ENCODE data around the gene ZNF750. TPM values are rescaled to one million over a fixed set of nuclear protein-coding genes. Genes with fewer than 3 reads are reported as not detected.

The ZNF750 gene
- total and polyA plus RNA-seq, 4 donors: 0.02 to 0.08 TPM; not detected in 2

GRCh38 chr17:82868715-82869131 is 28.9 kb upstream of the ZNF750 start (continued):
- TF ChIP-seq CTCF (IDR thresholded peaks at IDR 0.05; ENCODE audit: low read depth, low read length, missing input control): no peak
- no peak for TF ChIP-seq ZBTB33 (IDR thresholded peaks at IDR 0.05)

- Histone ChIP-seq H3K9ac (ENCODE audit: low read depth in 1 of 2, low read length in 2 of 2) (no peak overlapping the region), H3K9me3 (ENCODE audit: control insufficient read depth in 4 of 4, low read length in 3 of 4) (no peaks in the 10 kb centered on the region), H3K4me3 (ENCODE audit: low read depth in 1 of 3, low read length in 3 of 3) (no peak overlapping the region), H3K27me3 (ENCODE audit: control insufficient read depth in 4 of 4, insufficient read depth in 4 of 4, low read length in 3 of 4) (no peaks in the 10 kb centered on the region), H3K4me1 (ENCODE audit: control insufficient read depth in 4 of 4, insufficient read depth in 4 of 4, low read length in 3 of 4) (no peaks in the 10 kb centered on the region), H3K27ac (ENCODE audit: low read depth in 1 of 2, low read length in 2 of 2) (no peak overlapping the region), H3K36me3 (ENCODE audit: control insufficient read depth in 4 of 4, insufficient read depth in 3 of 4, low read depth in 1 of 4, low read length in 3 of 4) (peaks cover 4 to 15% (median 10%) of the 10 kb centered on the region in 4 donors)
- TF ChIP-seq EGR1 (IDR thresholded peaks at IDR 0.05; ENCODE audit: low read depth in 2 of 2): no peak
- no peak for TF ChIP-seq ZBTB33 (IDR thresholded peaks at IDR 0.05)
- no peak for TF ChIP-seq CTCF (IDR thresholded peaks at IDR 0.05; ENCODE audit: low read depth, low read length, missing input control)
- TF ChIP-seq TAF1 (conservative IDR thresholded peaks at IDR 0.05): no peak
- TF ChIP-seq ATF3 (IDR thresholded peaks at IDR 0.05): no peak
- no peak for TF ChIP-seq NR2F2 (IDR thresholded peaks at IDR 0.05)
- TF ChIP-seq JUND (IDR thresholded peaks at IDR 0.05): no peak
- TF ChIP-seq GABPA (IDR thresholded peaks at IDR 0.05 in 1 of 2, conservative IDR thresholded peaks at IDR 0.05 in 1 of 2): no peak
- TF ChIP-seq HNF4G (IDR thresholded peaks at IDR 0.05): no peak
- TF ChIP-seq YY1 (IDR thresholded peaks at IDR 0.05): no peak
- no peak for TF ChIP-seq FOXA1 (IDR thresholded peaks at IDR 0.05)
- TF ChIP-seq RXRA (IDR thresholded peaks at IDR 0.05): no peak
- TF ChIP-seq SP1 (IDR thresholded peaks at IDR 0.05): no peak
- TF ChIP-seq HNF4A (conservative IDR thresholded peaks at IDR 0.05): no peak
- no peak for TF ChIP-seq MAX (IDR thresholded peaks at IDR 0.05)
- TF ChIP-seq REST (IDR thresholded peaks at IDR 0.05): no peak
- no peak for TF ChIP-seq RAD21 (IDR thresholded peaks at IDR 0.05)
- TF ChIP-seq FOXA2 (IDR thresholded peaks at IDR 0.05): no peak
- 96% methylated on average over 18 of the region's 18 CpGs for WGBS
- DNase-seq (ENCODE audit: low spot score): no peak
Measured at GRCh38 chr17:82867763-82868325, 28.0 kb upstream of the ZNF750 start.
